ENCODE measurements around the gene KRTAP10-1.

Gene KRTAP10-1

DNA sequence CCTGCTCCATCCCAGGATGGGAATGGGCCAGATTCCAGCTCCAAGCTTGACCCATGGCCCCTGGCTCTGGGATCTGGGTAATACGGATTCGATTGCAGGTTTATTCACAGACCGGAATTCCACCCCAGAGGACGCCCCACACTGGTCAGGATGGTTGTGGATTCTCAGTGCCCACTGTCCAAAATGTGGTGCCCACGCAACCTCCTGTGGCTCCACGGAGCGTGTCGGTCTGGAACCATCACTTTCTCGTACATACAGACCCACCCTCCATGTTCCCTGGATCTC lies 31.6 kb downstream of the KRTAP10-1 start:
- Histone ChIP-seq H3K9ac (ENCODE audit: low read length) (no peak overlapping the region), H3K27me3 (ENCODE audit: low read depth, low read length) (no peaks in the 10 kb centered on the region; the same call in none of the 2 replicates), H3K4me2 (ENCODE audit: low read length) (no peak overlapping the region), H3K4me3 (ENCODE audit: low read length) (no peak overlapping the region), H3K4me1 (ENCODE audit: low read length) (peaks cover 3% of the 10 kb centered on the region; the same call in 1 of the 2 replicates), H2AFZ (ENCODE audit: low read depth, low read length) (no peak overlapping the region), H3K36me3 (replicated peaks; ENCODE audit: low read depth, low read length) (no peaks in the 10 kb centered on the region), H4K20me1 (ENCODE audit: insufficient read depth, low read length) (no peaks in the 10 kb centered on the region), H3K79me2 (ENCODE audit: low read length) (no peaks in the 10 kb centered on the region), H3K9me3 (ENCODE audit: insufficient read depth, low read length) (no peaks in the 10 kb centered on the region), H3K27ac (ENCODE audit: low read length) (no peak overlapping the region)
- TF ChIP-seq EZH2phosphoT487 (IDR thresholded peaks at IDR 0.05; ENCODE audit: low read depth): no peak

- no peaks in the 10 kb centered on the region for H4K20me1 ChIP-seq (ENCODE audit: insufficient read depth, low read length)
- H3K27ac ChIP-seq (ENCODE audit: low read length): no peak overlapping the region
- H3K9ac ChIP-seq (ENCODE audit: low read length): no peak overlapping the region
- H3K9me3 ChIP-seq (ENCODE audit: insufficient read depth, low read length): no peaks in the 10 kb centered on the region
- no peak for TF ChIP-seq EZH2phosphoT487 (IDR thresholded peaks at IDR 0.05; ENCODE audit: low read depth)
- TF ChIP-seq CTCF (IDR thresholded peaks at IDR 0.05; ENCODE audit: low read depth, low read length): no peak
- no peak overlapping the region for H3K4me3 ChIP-seq (ENCODE audit: low read length)
- no peaks in the 10 kb centered on the region for H3K36me3 ChIP-seq (replicated peaks; ENCODE audit: low read depth, low read length)
- H2AFZ ChIP-seq (ENCODE audit: low read depth, low read length): no peak overlapping the region
- H3K4me1 ChIP-seq (ENCODE audit: low read length): peaks cover 3% of the 10 kb centered on the region; the same call in 1 of the 2 replicates
- no peaks in the 10 kb centered on the region; the same call in none of the 2 replicates for H3K27me3 ChIP-seq (ENCODE audit: low read depth, low read length)
- H3K79me2 ChIP-seq (ENCODE audit: low read length): no peaks in the 10 kb centered on the region
- H3K4me2 ChIP-seq (ENCODE audit: low read length): no peak overlapping the region
Observed at GRCh38 chr21:44507673-44508425, 32.1 kb downstream of the KRTAP10-1 start.

- Histone ChIP-seq H3K27me3 (ENCODE audit: low read depth, low read length) (no peaks in the 10 kb centered on the region; the same call in 1 of the 2 replicates), H3K27ac (ENCODE audit: low read length) (no peak overlapping the region), H3K4me2 (ENCODE audit: low read length) (no peak overlapping the region), H4K20me1 (ENCODE audit: insufficient read depth, low read length) (no peaks in the 10 kb centered on the region), H3K4me1 (ENCODE audit: low read length) (peaks cover 3% of the 10 kb centered on the region; the same call in 1 of the 2 replicates), H3K36me3 (replicated peaks; ENCODE audit: low read depth, low read length) (no peaks in the 10 kb centered on the region), H3K4me3 (ENCODE audit: low read length) (no peak overlapping the region), H3K79me2 (ENCODE audit: low read length) (no peaks in the 10 kb centered on the region), H3K9ac (ENCODE audit: low read length) (no peak overlapping the region), H3K9me3 (ENCODE audit: insufficient read depth, low read length) (no peaks in the 10 kb centered on the region), H2AFZ (ENCODE audit: low read depth, low read length) (no peak overlapping the region)
- TF ChIP-seq CTCF (IDR thresholded peaks at IDR 0.05; ENCODE audit: low read depth, low read length) (no peak), EZH2phosphoT487 (IDR thresholded peaks at IDR 0.05; ENCODE audit: low read depth) (no peak)
Observed at GRCh38 chr21:44506279-44507255, 33.4 kb downstream of the KRTAP10-1 start.

GRCh38 chr21:44505673-44506278 lies 34.2 kb downstream of the KRTAP10-1 start:
- H4K20me1 ChIP-seq (ENCODE audit: insufficient read depth, low read length): no peaks in the 10 kb centered on the region
- no peaks in the 10 kb centered on the region for H3K9me3 ChIP-seq (ENCODE audit: insufficient read depth, low read length)
- TF ChIP-seq CTCF (IDR thresholded peaks at IDR 0.05; ENCODE audit: low read depth, low read length) (no peak), EZH2phosphoT487 (IDR thresholded peaks at IDR 0.05; ENCODE audit: low read depth) (no peak)
- H2AFZ ChIP-seq (ENCODE audit: low read depth, low read length): no peak overlapping the region
- no peak overlapping the region for H3K27ac ChIP-seq (ENCODE audit: low read length)
- H3K36me3 ChIP-seq (replicated peaks; ENCODE audit: low read depth, low read length): no peaks in the 10 kb centered on the region
- no peak overlapping the region for H3K9ac ChIP-seq (ENCODE audit: low read length)
- H3K4me3 ChIP-seq (ENCODE audit: low read length): no peak overlapping the region
- no peak overlapping the region for H3K4me2 ChIP-seq (ENCODE audit: low read length)
- H3K27me3 ChIP-seq (ENCODE audit: low read depth, low read length): no peaks in the 10 kb centered on the region
- peaks cover 2% of the 10 kb centered on the region; the same call in 1 of the 2 replicates for H3K4me1 ChIP-seq (ENCODE audit: low read length)
- no peaks in the 10 kb centered on the region for H3K79me2 ChIP-seq (ENCODE audit: low read length)
